GM19324 (cell line): Measurements from ENCODE around the gene SAMD13.

Experiments used
- ATAC-seq: cut with Tn5 transposase; IDR thresholded peaks from one replicate; pipeline ENCODE4 v1.9.1; 2021; ENCODE audit warnings: mild to moderate bottlenecking, moderate library complexity; ENCODE audit not compliant: unreplicated experiment, low FRiP score

Gene SAMD13

GRCh38 chr1:84330125-84330984 lies 28.8 kb downstream of the SAMD13 start:
- ATAC-seq, result no peak

GRCh38 chr1:84339503-84339902 lies 38.0 kb downstream of the SAMD13 start:
- no peak for ATAC-seq

GRCh38 chr1:84344286-84344685 lies 42.8 kb downstream of the SAMD13 start:
- no peak for ATAC-seq

- ATAC-seq, result no peak
Observed at GRCh38 chr1:84345220-84345619, 43.7 kb downstream of the SAMD13 start.

GRCh38 chr1:84347271-84347931 lies 45.9 kb downstream of the SAMD13 start:
- no peak for ATAC-seq

- ATAC-seq, result no peak
Observed at GRCh38 chr1:84347932-84348555, 46.5 kb downstream of the SAMD13 start.

GRCh38 chr1:84348759-84349158 lies 47.3 kb downstream of the SAMD13 start:
- ATAC-seq, result no peak

- no peak for ATAC-seq
Observed at GRCh38 chr1:84350104-84350503, 48.6 kb downstream of the SAMD13 start.

GRCh38 chr1:84350550-84350949 lies 49.0 kb downstream of the SAMD13 start:
- ATAC-seq, result no peak

- no peak for ATAC-seq
Observed at GRCh38 chr1:84352298-84353106, 51.0 kb downstream of the SAMD13 start.

- ATAC-seq, result no peak
Observed at GRCh38 chr1:84353695-84354094, 52.2 kb downstream of the SAMD13 start.

GRCh38 chr1:84355556-84355955 lies 54.0 kb downstream of the SAMD13 start:
- ATAC-seq, result no peak

GRCh38 chr1:84356881-84357280 lies 55.4 kb downstream of the SAMD13 start:
- ATAC-seq, result no peak

GRCh38 chr1:84358695-84359094 lies 57.2 kb downstream of the SAMD13 start:
- ATAC-seq, result no peak

GRCh38 chr1:84360316-84360715 lies 58.8 kb downstream of the SAMD13 start:
- no peak for ATAC-seq

GRCh38 chr1:84361796-84362195 lies 60.3 kb downstream of the SAMD13 start:
- no peak for ATAC-seq

- ATAC-seq, result no peak
Observed at GRCh38 chr1:84363019-84363418, 61.5 kb downstream of the SAMD13 start.

- no peak for ATAC-seq
Observed at GRCh38 chr1:84363622-84364021, 62.1 kb downstream of the SAMD13 start.

GRCh38 chr1:84365225-84366221 lies 64.0 kb downstream of the SAMD13 start:
- no peak for ATAC-seq
